ENCODE results near the gene KCMF1.

KCMF1 gene

DNA sequence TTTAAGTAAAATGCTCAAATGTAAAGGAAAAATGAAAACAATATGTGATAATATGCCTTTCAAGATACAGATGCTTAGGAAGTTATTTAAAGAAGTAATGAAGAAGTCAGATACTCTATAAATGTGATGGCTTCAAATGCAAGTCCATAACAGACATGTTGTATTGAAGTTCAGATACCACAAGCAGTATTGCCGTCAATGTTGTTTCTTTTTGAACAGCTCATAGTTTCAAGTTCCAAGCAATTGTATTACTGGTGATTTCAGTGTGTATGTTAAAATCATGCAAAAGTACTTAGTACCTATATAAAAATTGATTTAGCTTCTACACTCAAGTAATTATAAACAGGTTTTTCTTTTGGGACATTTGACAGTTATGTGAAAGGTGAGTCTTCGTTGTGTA is 24.9 kb downstream of the KCMF1 start:
- peaks cover 11% of the 10 kb centered on the region for H4K20me1 ChIP-seq (ENCODE audit: low read depth, low read length)
- H3K27ac ChIP-seq (ENCODE audit: low read depth, low read length): no peak overlapping the region
- peaks cover 98% of the 10 kb centered on the region for H3K79me2 ChIP-seq (ENCODE audit: insufficient read depth, low read length)
- no peak overlapping the region for H2AFZ ChIP-seq (ENCODE audit: low read depth, low read length, severe bottlenecking)
- no peak for TF ChIP-seq EZH2phosphoT487 (conservative IDR thresholded peaks at IDR 0.05; ENCODE audit: low read length)
- no peak overlapping the region for H3K4me3 ChIP-seq (ENCODE audit: insufficient read depth, low read length, poor library complexity, severe bottlenecking)
- no peaks in the 10 kb centered on the region for H3K27me3 ChIP-seq (ENCODE audit: low read length)
- no peaks in the 10 kb centered on the region for H3K9me2 ChIP-seq (replicated peaks; ENCODE audit: insufficient read depth, low read length)
- no peaks in the 10 kb centered on the region for H3K9me3 ChIP-seq (ENCODE audit: insufficient read depth, low read length)
- no peak overlapping the region for H3K4me2 ChIP-seq (ENCODE audit: low read depth, low read length, poor library complexity, severe bottlenecking)
- H3F3A ChIP-seq (ENCODE audit: insufficient read depth): peaks cover 13% of the 10 kb centered on the region; the same call in 1 of the 2 replicates
- no peaks in the 10 kb centered on the region for H3K36me3 ChIP-seq (ENCODE audit: low read length)
- H3K9ac ChIP-seq (ENCODE audit: low read length): no peak overlapping the region

GRCh38 chr2:84996909-84997308 is 25.9 kb downstream of the KCMF1 start:
- H4K20me1 ChIP-seq (ENCODE audit: low read depth, low read length): peaks cover 11% of the 10 kb centered on the region
- no peaks in the 10 kb centered on the region for H3K36me3 ChIP-seq (ENCODE audit: low read length)
- H3K27me3 ChIP-seq (ENCODE audit: low read length): no peaks in the 10 kb centered on the region
- H3K79me2 ChIP-seq (ENCODE audit: insufficient read depth, low read length): peaks cover 98% of the 10 kb centered on the region
- H2AFZ ChIP-seq (ENCODE audit: low read depth, low read length, severe bottlenecking): no peak overlapping the region
- H3K9ac ChIP-seq (ENCODE audit: low read length): no peak overlapping the region
- H3K4me3 ChIP-seq (ENCODE audit: insufficient read depth, low read length, poor library complexity, severe bottlenecking): no peak overlapping the region
- no peaks in the 10 kb centered on the region for H3K9me2 ChIP-seq (replicated peaks; ENCODE audit: insufficient read depth, low read length)
- no peak overlapping the region for H3K4me2 ChIP-seq (ENCODE audit: low read depth, low read length, poor library complexity, severe bottlenecking)
- H3K9me3 ChIP-seq (ENCODE audit: insufficient read depth, low read length): no peaks in the 10 kb centered on the region
- H3F3A ChIP-seq (ENCODE audit: insufficient read depth): peaks cover 13% of the 10 kb centered on the region; the same call in 1 of the 2 replicates
- no peak overlapping the region for H3K27ac ChIP-seq (ENCODE audit: low read depth, low read length)
- TF ChIP-seq, protein P1, sequence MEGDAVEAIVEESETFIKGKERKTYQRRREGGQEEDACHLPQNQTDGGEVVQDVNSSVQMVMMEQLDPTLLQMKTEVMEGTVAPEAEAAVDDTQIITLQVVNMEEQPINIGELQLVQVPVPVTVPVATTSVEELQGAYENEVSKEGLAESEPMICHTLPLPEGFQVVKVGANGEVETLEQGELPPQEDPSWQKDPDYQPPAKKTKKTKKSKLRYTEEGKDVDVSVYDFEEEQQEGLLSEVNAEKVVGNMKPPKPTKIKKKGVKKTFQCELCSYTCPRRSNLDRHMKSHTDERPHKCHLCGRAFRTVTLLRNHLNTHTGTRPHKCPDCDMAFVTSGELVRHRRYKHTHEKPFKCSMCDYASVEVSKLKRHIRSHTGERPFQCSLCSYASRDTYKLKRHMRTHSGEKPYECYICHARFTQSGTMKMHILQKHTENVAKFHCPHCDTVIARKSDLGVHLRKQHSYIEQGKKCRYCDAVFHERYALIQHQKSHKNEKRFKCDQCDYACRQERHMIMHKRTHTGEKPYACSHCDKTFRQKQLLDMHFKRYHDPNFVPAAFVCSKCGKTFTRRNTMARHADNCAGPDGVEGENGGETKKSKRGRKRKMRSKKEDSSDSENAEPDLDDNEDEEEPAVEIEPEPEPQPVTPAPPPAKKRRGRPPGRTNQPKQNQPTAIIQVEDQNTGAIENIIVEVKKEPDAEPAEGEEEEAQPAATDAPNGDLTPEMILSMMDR (IDR thresholded peaks at IDR 0.05; ENCODE audit: insufficient read depth, low read length, poor library complexity, severe bottlenecking): no peak
- TF ChIP-seq EZH2phosphoT487 (conservative IDR thresholded peaks at IDR 0.05; ENCODE audit: low read length): no peak

- H4K20me1 ChIP-seq (ENCODE audit: low read depth, low read length): peaks cover 18% of the 10 kb centered on the region; the same call in 1 of the 2 replicates
- no peak overlapping the region for H3K9ac ChIP-seq (ENCODE audit: low read length)
- H3K9me2 ChIP-seq (replicated peaks; ENCODE audit: insufficient read depth, low read length): no peaks in the 10 kb centered on the region
- no peaks in the 10 kb centered on the region for H3K36me3 ChIP-seq (ENCODE audit: low read length)
- no peak overlapping the region for H2AFZ ChIP-seq (ENCODE audit: low read depth, low read length, severe bottlenecking)
- H3K79me2 ChIP-seq (ENCODE audit: insufficient read depth, low read length): peaks cover 99% of the 10 kb centered on the region
- H3K27me3 ChIP-seq (ENCODE audit: low read length): no peaks in the 10 kb centered on the region
- no peak overlapping the region for H3K4me2 ChIP-seq (ENCODE audit: low read depth, low read length, poor library complexity, severe bottlenecking)
- TF ChIP-seq, protein P1 (IDR thresholded peaks at IDR 0.05; ENCODE audit: insufficient read depth, low read length, poor library complexity, severe bottlenecking): no peak
- no peak for TF ChIP-seq EZH2phosphoT487 (conservative IDR thresholded peaks at IDR 0.05; ENCODE audit: low read length)
- peaks cover 11% of the 10 kb centered on the region; the same call in 1 of the 2 replicates for H3F3A ChIP-seq (ENCODE audit: insufficient read depth)
- no peak overlapping the region for H3K27ac ChIP-seq (ENCODE audit: low read depth, low read length)
- no peak overlapping the region for H3K4me3 ChIP-seq (ENCODE audit: insufficient read depth, low read length, poor library complexity, severe bottlenecking)
- H3K9me3 ChIP-seq (ENCODE audit: insufficient read depth, low read length): no peaks in the 10 kb centered on the region
These were observed 28.6 kb downstream of the KCMF1 start for GRCh38 chr2:84999553-84999955.

GRCh38 chr2:85001595-85001994 is 30.6 kb downstream of the KCMF1 start:
- Histone ChIP-seq H3K79me2 (ENCODE audit: insufficient read depth, low read length) (peaks cover 96% of the 10 kb centered on the region), H3K27me3 (ENCODE audit: low read length) (no peaks in the 10 kb centered on the region), H3K36me3 (ENCODE audit: low read length) (no peaks in the 10 kb centered on the region), H3K4me2 (ENCODE audit: low read depth, low read length, poor library complexity, severe bottlenecking) (no peak overlapping the region), H3K9ac (ENCODE audit: low read length) (no peak overlapping the region), H3F3A (ENCODE audit: insufficient read depth) (no peaks in the 10 kb centered on the region), H3K9me3 (ENCODE audit: insufficient read depth, low read length) (no peaks in the 10 kb centered on the region), H2AFZ (ENCODE audit: low read depth, low read length, severe bottlenecking) (no peak overlapping the region), H4K20me1 (ENCODE audit: low read depth, low read length) (0 out of 2 replicates have a peak, but pooled peaks cover 9% of the 10 kb centered on the region), H3K27ac (ENCODE audit: low read depth, low read length) (no peak overlapping the region), H3K4me3 (ENCODE audit: insufficient read depth, low read length, poor library complexity, severe bottlenecking) (no peak overlapping the region), H3K9me2 (replicated peaks; ENCODE audit: insufficient read depth, low read length) (no peaks in the 10 kb centered on the region)
- TF ChIP-seq, protein P1 (IDR thresholded peaks at IDR 0.05; ENCODE audit: insufficient read depth, low read length, poor library complexity, severe bottlenecking): no peak
- no peak for TF ChIP-seq EZH2phosphoT487 (conservative IDR thresholded peaks at IDR 0.05; ENCODE audit: low read length)
